GM23248 (cell line): ENCODE measurements around the gene ATP23. TPM values are rescaled to one million over a fixed set of nuclear protein-coding genes. Genes with fewer than 3 reads are reported as not detected.
A peak's percentile ranks its signal among the peaks of the same experiment; 100 is the strongest.

Source experiments
- DNase-seq: peaks from one replicate; pipeline ENCODE4 v3.0.0-alpha.2; 2015
- H2AFZ ChIP-seq: fragments of 200-600 bp; sonication (generic); 2 replicates; pipeline ENCODE4 v1.6.1; 2016; ENCODE audit warnings: antibody characterized with exemption
- H3F3A ChIP-seq: fragments of 200-600 bp; sonication (generic); 2 replicates; pipeline ENCODE4 v1.6.1; 2016; ENCODE audit warnings: mild to moderate bottlenecking, antibody characterized with exemption, mixed run types; ENCODE audit not compliant: insufficient read depth
- H3K27ac ChIP-seq: fragments of 200-600 bp; sonication (generic); 2 replicates; pipeline ENCODE4 v1.5.1; 2016; ENCODE audit warnings: mild to moderate bottlenecking
- H3K27me3 ChIP-seq: fragments of 200-600 bp; sonication (generic); replicated peaks from 2 replicates; pipeline ENCODE4 v1.6.1; 2016; ENCODE audit warnings: mild to moderate bottlenecking; ENCODE audit not compliant: insufficient read depth
- H3K36me3 ChIP-seq: fragments of 200-600 bp; sonication (generic); 2 replicates; pipeline ENCODE4 v1.6.1; 2016; ENCODE audit warnings: low read depth, mild to moderate bottlenecking
- H3K4me1 ChIP-seq: fragments of 200-600 bp; sonication (generic); 2 replicates; pipeline ENCODE4 v1.6.1; 2016; ENCODE audit warnings: mild to moderate bottlenecking; ENCODE audit not compliant: insufficient read depth
- H3K4me2 ChIP-seq: fragments of 200-600 bp; sonication (generic); one replicate; pipeline ENCODE4 v1.6.1; 2016; ENCODE audit warnings: mild to moderate bottlenecking; ENCODE audit not compliant: unreplicated experiment
- H3K4me3 ChIP-seq: fragments of 200-600 bp; sonication (generic); 2 replicates; pipeline ENCODE4 v1.5.1; 2016; ENCODE audit warnings: mild to moderate bottlenecking
- H3K79me2 ChIP-seq: fragments of 200-600 bp; sonication (generic); 2 replicates; pipeline ENCODE4 v1.6.1; 2016; ENCODE audit warnings: mild to moderate bottlenecking; ENCODE audit not compliant: insufficient read depth
- H3K9ac ChIP-seq: fragments of 200-600 bp; sonication (generic); 2 replicates; pipeline ENCODE4 v1.6.1; 2016; ENCODE audit warnings: mild to moderate bottlenecking
- H3K9me2 ChIP-seq: fragments of 200-600 bp; sonication (generic); 2 replicates; pipeline ENCODE4 v1.6.1; 2016; ENCODE audit warnings: mixed run types, mild to moderate bottlenecking, moderate library complexity; ENCODE audit not compliant: insufficient read depth
- H3K9me3 ChIP-seq: fragments of 200-600 bp; sonication (generic); one replicate; pipeline ENCODE4 v1.6.1; 2017; ENCODE audit warnings: low read depth
- H4K20me1 ChIP-seq: fragments of 200-600 bp; sonication (generic); 2 replicates; pipeline ENCODE4 v1.6.0; 2016; ENCODE audit not compliant: insufficient read depth
- EZH2 ChIP-seq: fragments of 200-600 bp; sonication (generic); IDR thresholded peaks from 2 replicates; pipeline ENCODE4 v1.6.1; 2018; ENCODE audit warnings: antibody characterized with exemption, mild to moderate bottlenecking; ENCODE audit not compliant: insufficient read depth, poor library complexity, severe bottlenecking
- EZH2phosphoT487 ChIP-seq: fragments of 200-600 bp; sonication (generic); IDR thresholded peaks from 2 replicates; pipeline ENCODE4 v1.6.1; 2018; ENCODE audit warnings: antibody characterized with exemption, moderate library complexity, mild to moderate bottlenecking, low read depth; ENCODE audit not compliant: insufficient read depth
- WGBS, 2 experiments: methylation state at CpG; one replicate each; pipeline ENCODE4 v1.1.6; 2015 to 2017; ENCODE audit warnings: low lambda C conversion rate in 2 of 2, low coverage in 1 of 2; ENCODE audit errors: missing lambda C conversion rate in 2 of 2; 5-methylcytosine and 5-hydroxymethylcytosine counted together
- in situ Hi-C: fragments of 300-500 bp; cut with MboI; formaldehyde crosslinking; loops from 2 replicates; pipeline ENCODE4 v1.15.0; 2020
- polyA plus RNA-seq: library from polyadenylated mRNA; unstranded; fragments of >200 nt; fragmentation: Nextera tagmentation; extraction: Ambion mirVana; gene quantifications from 2 replicates; pipeline ENCODE4 v1.2.1, GENCODE V29; 2016
- total RNA-seq: library from RNA; depleted of rRNA; stranded (reverse); fragments of >200 nt; shearing (Covaris generic); gene quantifications from 2 replicates; pipeline ENCODE4 v1.2.3, GENCODE V29; 2014

ATP23 gene
- total and polyA plus RNA-seq, 2 experiments from 2014 or later = 5.7 to 14.8 TPM

GRCh38 chr12:57983146-57983857 lies 41.9 kb downstream of the ATP23 start:
- TF ChIP-seq EZH2phosphoT487 (no peak), EZH2 (no peak)

GRCh38 chr12:57983858-57984505 lies 42.6 kb downstream of the ATP23 start:
- Histone ChIP-seq H3K27ac (no peak overlapping the region), H3K9me2 (no peaks in the 10 kb centered on the region), H3K4me2 (no peak overlapping the region), H2AFZ (no peak overlapping the region), H3F3A (no peaks in the 10 kb centered on the region), H3K9ac (no peak overlapping the region), H3K9me3 (no peaks in the 10 kb centered on the region), H4K20me1 (no peaks in the 10 kb centered on the region), H3K36me3 (no peaks in the 10 kb centered on the region), H3K4me1 (peaks cover 6% of the 10 kb centered on the region; the same call in 1 of the 2 replicates), H3K27me3 (no peaks in the 10 kb centered on the region), H3K4me3 (no peak overlapping the region), H3K79me2 (no peaks in the 10 kb centered on the region)
- 74 to 83% methylated on average over 6 of the region's 6 CpGs for WGBS, 2 experiments
- no peak for DNase-seq
- in situ Hi-C loops = loop anchor here (25.0 kb wide), 3 partner anchors 553 to 1178 kb away; no protein-coding TSS in a partner anchor
- TF ChIP-seq EZH2phosphoT487 = no peak
- no peak for TF ChIP-seq EZH2

More at GRCh38 chr12:57983146-57983857, 41.9 kb downstream of the ATP23 start:
- Histone ChIP-seq H3K36me3 (no peaks in the 10 kb centered on the region), H3K4me2 (no peak overlapping the region), H3K27ac (no peak overlapping the region), H3K27me3 (no peaks in the 10 kb centered on the region), H3K9me2 (no peaks in the 10 kb centered on the region), H2AFZ (no peak overlapping the region), H3K4me1 (peaks cover 6% of the 10 kb centered on the region; the same call in 1 of the 2 replicates), H4K20me1 (no peaks in the 10 kb centered on the region), H3K4me3 (no peak overlapping the region), H3K9ac (no peak overlapping the region), H3K9me3 (no peaks in the 10 kb centered on the region), H3F3A (no peaks in the 10 kb centered on the region), H3K79me2 (no peaks in the 10 kb centered on the region)
- peak; percentile 75 for DNase-seq
- 36% methylated on average over 6 of the region's 6 CpGs for WGBS, 2 experiments
- in situ Hi-C loops = loop anchor here (25.0 kb wide), 3 partner anchors 554 to 1179 kb away; no protein-coding TSS in a partner anchor

- WGBS, 2 experiments = 86 to 91% methylated on average over 16 of the region's 16 CpGs
- Histone ChIP-seq H3K79me2 (no peaks in the 10 kb centered on the region), H3K27me3 (no peaks in the 10 kb centered on the region), H3F3A (no peaks in the 10 kb centered on the region), H3K4me3 (no peak overlapping the region), H3K9ac (no peak overlapping the region), H3K4me2 (no peak overlapping the region), H3K27ac (no peak overlapping the region), H3K9me3 (no peaks in the 10 kb centered on the region), H2AFZ (no peak overlapping the region), H3K4me1 (peaks cover 6% of the 10 kb centered on the region; the same call in 1 of the 2 replicates), H4K20me1 (no peaks in the 10 kb centered on the region), H3K36me3 (no peaks in the 10 kb centered on the region), H3K9me2 (no peaks in the 10 kb centered on the region)
- no peak for DNase-seq
- in situ Hi-C loops = loop anchor here (25.0 kb wide), 3 partner anchors 553 to 1178 kb away; no protein-coding TSS in a partner anchor
- TF ChIP-seq EZH2 (no peak), EZH2phosphoT487 (no peak)
Measured at GRCh38 chr12:57984629-57985151, 43.3 kb downstream of the ATP23 start.

GRCh38 chr12:57985685-57986084 lies 44.3 kb downstream of the ATP23 start:
- Histone ChIP-seq H3K79me2 (no peaks in the 10 kb centered on the region), H4K20me1 (no peaks in the 10 kb centered on the region), H2AFZ (no peak overlapping the region), H3K4me3 (no peak overlapping the region), H3K36me3 (no peaks in the 10 kb centered on the region), H3F3A (no peaks in the 10 kb centered on the region), H3K4me2 (no peak overlapping the region), H3K9ac (no peak overlapping the region), H3K9me2 (no peaks in the 10 kb centered on the region), H3K27me3 (no peaks in the 10 kb centered on the region), H3K4me1 (peaks cover 6% of the 10 kb centered on the region; the same call in 1 of the 2 replicates), H3K27ac (no peak overlapping the region), H3K9me3 (no peaks in the 10 kb centered on the region)
- no peak for TF ChIP-seq EZH2
- TF ChIP-seq EZH2phosphoT487 = no peak
- in situ Hi-C loops = loop anchor here (25.0 kb wide), 3 partner anchors 552 to 1177 kb away; no protein-coding TSS in a partner anchor
- no peak for DNase-seq
